ENCODE measurements around the gene SCARB1.

The SCARB1 gene

GRCh38 chr12:124792961-124793441, 70.7 kb downstream of the SCARB1 start:
- DNase-seq, result no peak

DNA sequence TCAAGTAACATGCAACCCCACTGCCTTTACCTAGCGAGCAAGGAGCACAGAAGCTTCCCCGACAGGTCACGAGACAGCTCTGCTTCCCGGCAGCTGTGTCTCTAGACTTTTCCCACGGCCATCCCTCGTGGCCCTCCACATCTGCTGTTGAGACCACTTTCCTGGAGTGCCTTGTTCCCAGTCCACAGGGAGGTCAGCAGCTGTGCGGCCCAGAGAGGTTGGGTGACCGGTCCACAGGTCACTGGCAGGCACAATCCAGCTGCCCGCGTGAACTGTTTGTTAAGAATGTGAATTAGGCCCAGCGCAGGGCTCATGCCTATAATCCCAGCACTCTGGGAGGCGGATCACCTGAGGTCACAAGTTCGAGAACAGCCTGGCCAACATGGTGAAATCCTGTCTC, 71.5 kb downstream of the SCARB1 start:
- DNase-seq, result no peak

DNA sequence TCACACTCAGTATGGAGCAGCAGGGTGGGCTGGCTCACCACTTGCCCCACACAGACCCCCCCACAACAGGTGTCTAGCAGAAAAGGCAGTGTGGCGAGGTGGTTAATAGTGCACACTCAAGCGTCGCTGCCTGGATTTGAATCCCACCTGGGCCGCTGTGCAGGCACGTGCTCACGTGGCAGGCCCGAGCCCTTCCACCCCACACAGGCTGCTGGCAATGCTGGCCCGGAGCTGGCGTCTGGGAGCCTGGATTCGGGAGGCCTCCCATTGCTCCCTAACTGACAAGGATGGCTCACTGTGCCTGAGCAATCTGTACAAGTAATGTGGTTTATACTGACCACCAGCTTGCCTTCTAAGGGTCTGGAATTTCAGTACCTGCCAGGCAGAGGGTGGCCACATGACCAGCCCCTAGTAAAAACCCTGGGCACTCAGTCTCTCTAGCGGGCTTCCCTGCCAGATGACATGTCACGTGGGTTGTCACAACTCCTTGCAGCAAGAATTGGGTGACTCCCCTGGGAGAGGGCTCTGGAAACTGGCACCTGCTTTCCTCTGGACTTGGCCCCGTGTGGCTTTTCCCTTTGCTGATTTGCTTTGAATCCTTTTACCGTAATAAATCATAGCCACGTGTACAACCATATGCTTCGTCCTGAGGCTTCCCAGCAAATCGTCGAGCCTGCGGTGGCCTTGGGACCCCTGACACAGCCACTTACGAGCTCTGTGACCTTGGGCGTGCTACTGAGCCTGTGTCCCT, 72.8 kb downstream of the SCARB1 start:
- no peak for DNase-seq

GRCh38 chr12:124788936-124789555, 74.6 kb downstream of the SCARB1 start:
- DNase-seq, result no peak

GRCh38 chr12:124786061-124786964, 77.4 kb downstream of the SCARB1 start:
- no peak for DNase-seq

GRCh38 chr12:124784871-124785572, 78.6 kb downstream of the SCARB1 start:
- DNase-seq, result no peak

- no peak for DNase-seq
These were observed 80.6 kb downstream of the SCARB1 start for GRCh38 chr12:124783087-124783486.

DNA sequence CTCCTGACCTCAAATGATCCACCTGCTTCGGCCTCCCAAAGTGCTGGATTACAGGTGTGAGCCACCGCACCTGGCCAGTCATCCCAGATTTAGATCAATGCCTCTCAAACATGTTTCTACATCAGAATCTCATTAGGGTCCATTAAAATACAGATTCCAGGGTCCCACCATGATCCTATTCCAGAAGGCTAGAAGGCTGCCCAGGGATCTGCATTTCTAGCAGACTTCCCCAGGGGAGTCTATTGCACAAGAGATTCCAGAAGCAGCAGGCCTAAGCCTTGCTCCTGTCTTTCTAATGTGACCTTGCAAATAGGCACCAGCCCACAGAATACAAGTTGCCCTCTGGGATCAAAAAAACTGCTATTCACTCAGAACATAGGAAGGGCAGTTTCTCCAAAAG, 81.5 kb downstream of the SCARB1 start:
- no peak for DNase-seq

DNA sequence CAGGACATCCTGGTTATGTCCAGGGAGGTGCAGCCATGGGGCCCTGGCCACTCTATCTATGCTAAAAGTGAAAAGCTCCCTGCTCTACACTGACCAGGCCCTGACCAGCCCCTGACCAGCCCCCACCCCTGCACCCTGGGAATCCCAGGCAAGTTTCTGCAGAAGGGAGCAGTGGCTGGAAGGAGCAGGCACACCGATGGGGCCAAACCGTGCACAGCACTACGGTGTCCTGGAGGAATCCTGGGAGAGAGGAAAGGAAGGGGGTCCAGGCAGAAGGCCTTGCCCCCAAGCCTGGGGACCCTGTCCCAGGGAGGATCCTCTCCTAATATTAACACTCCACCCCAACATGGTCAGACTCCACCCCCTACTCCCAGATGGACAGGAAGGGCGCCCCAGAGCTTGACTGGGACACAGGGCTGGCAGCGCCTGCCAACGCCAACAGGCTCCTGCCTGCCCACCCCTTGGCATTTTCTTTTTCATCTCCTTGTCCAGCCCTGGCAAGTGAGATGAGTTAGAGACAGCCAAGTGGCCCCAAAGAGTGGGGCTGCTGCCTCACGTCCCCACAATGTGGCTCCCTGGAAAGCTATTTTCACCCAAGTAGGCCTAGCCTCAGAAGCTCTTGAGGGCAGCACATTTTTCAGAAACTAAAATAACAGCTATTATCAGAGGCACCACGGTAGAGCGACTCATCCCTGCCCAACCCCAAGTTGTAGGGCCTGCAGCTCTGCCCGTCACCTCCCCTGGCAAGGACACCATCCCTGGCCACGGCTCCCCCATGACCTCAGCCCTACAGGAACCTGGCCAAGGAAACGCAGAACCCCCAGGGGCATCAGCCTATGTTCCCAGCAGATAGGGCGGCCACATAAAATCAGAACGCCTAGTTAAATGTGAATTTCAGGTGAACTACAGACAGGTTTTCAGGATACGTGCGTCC, 82.6 kb downstream of the SCARB1 start:
- no peak for DNase-seq

DNA sequence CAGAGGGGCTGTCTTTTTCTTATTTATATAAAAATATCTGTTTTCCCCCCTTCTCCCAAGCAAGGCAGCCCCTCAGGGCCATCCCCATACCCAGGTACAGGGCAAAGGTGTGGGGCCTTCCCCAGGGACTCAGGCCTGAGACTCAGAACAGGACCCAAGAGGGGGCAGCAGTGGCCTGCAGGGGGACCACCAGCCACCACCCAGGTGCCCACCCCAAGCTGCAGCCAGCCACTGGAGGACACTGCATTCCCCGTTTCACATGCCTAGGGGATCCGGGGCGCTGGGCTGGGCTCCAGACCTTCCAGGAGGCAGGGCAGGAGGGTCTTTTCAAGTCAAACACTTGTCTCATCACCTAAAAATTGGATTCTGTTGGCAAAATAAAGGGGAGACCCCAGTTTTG, 83.3 kb downstream of the SCARB1 start:
- DNase-seq, result no peak

GRCh38 chr12:124779161-124780141, 84.2 kb downstream of the SCARB1 start:
- no peak for DNase-seq

GRCh38 chr12:124778411-124778810, 85.3 kb downstream of the SCARB1 start:
- DNase-seq, result peak in 1 of 5 experiments; percentile 75

- no peak for DNase-seq
These were observed 86.0 kb downstream of the SCARB1 start for GRCh38 chr12:124777399-124778372.

- no peak for DNase-seq
These were observed 87.5 kb downstream of the SCARB1 start for GRCh38 chr12:124776125-124776513.

GRCh38 chr12:124774462-124775167, 89.0 kb downstream of the SCARB1 start:
- DNase-seq, result peak in 3 of 5 experiments; percentile 26 to 98 (median 71)

DNA sequence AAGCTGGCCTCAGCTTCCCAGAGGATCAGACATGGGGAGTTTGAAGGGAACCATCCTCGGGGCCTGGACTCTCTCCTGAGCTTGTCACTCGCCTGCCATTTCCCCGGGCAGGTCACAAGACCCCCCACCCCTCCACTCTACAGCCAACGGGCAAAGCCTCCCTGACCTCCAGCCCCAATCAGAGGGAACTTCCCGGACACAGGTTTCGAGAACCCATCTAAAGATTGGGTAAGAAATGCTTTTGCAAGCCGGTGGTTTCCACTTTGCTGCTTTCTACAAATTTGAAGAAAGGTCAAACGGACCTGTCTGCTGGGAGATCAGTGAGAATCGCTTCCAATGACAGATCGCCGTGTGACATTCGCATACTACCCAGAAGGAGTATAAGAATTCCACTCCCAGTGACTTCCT, 89.6 kb downstream of the SCARB1 start:
- DNase-seq, result peak in 1 of 5 experiments; percentile 78

- no peak for DNase-seq
These were observed 91.1 kb downstream of the SCARB1 start for GRCh38 chr12:124772289-124773170.
